HEK293 (cell line): ENCODE results near the gene C6orf136.
A peak's percentile ranks its signal among the peaks of the same experiment; 100 is the strongest.

Experiments used
- GLIS1 ChIP-seq: fragments of 450-650 bp; formaldehyde crosslinking; IDR thresholded peaks from 2 replicates; pipeline ENCODE4 v1.5.1; 2016; ENCODE audit warnings: missing biosample characterization, missing genetic modification characterization
- KLF1 ChIP-seq: fragments of 450-650 bp; formaldehyde crosslinking; IDR thresholded peaks from 2 replicates; pipeline ENCODE4 v1.5.1; 2016; ENCODE audit warnings: missing biosample characterization, missing genetic modification characterization
- KLF7 ChIP-seq: fragments of 450-650 bp; formaldehyde crosslinking; IDR thresholded peaks from 2 replicates; pipeline ENCODE4 v1.5.1; 2016; ENCODE audit warnings: missing biosample characterization, missing genetic modification characterization, borderline replicate concordance
- OSR2 ChIP-seq: fragments of 450-650 bp; formaldehyde crosslinking; IDR thresholded peaks from 2 replicates; pipeline ENCODE4 v1.5.1; 2016; ENCODE audit warnings: missing biosample characterization, missing genetic modification characterization
- WT1 ChIP-seq: fragments of 450-650 bp; formaldehyde crosslinking; IDR thresholded peaks from 2 replicates; pipeline ENCODE4 v1.5.1; 2016; ENCODE audit warnings: missing biosample characterization, missing genetic modification characterization
- ZFP37 ChIP-seq: fragments of 450-650 bp; formaldehyde crosslinking; IDR thresholded peaks from 2 replicates; pipeline ENCODE4 v1.5.1; 2016; ENCODE audit warnings: missing biosample characterization, missing genetic modification characterization
- ZFP41 ChIP-seq: fragments of 450-650 bp; formaldehyde crosslinking; IDR thresholded peaks from 2 replicates; pipeline ENCODE4 v1.5.1; 2016; ENCODE audit warnings: missing biosample characterization, missing genetic modification characterization, borderline replicate concordance
- ZNF223 ChIP-seq: fragments of 450-650 bp; formaldehyde crosslinking; IDR thresholded peaks from 2 replicates; pipeline ENCODE4 v1.5.1; 2016; ENCODE audit warnings: missing biosample characterization, missing genetic modification characterization
- ZNF23 ChIP-seq: fragments of 450-650 bp; formaldehyde crosslinking; IDR thresholded peaks from 2 replicates; pipeline ENCODE4 v1.5.1; 2016; ENCODE audit warnings: missing biosample characterization, missing genetic modification characterization, borderline replicate concordance
- ZNF266 ChIP-seq: fragments of 450-650 bp; formaldehyde crosslinking; IDR thresholded peaks from 2 replicates; pipeline ENCODE4 v1.5.1; 2016; ENCODE audit warnings: missing biosample characterization, missing genetic modification characterization, low read depth
- ZNF292 ChIP-seq: fragments of 450-650 bp; formaldehyde crosslinking; IDR thresholded peaks from 2 replicates; pipeline ENCODE4 v1.5.1; 2016; ENCODE audit warnings: low read depth, missing biosample characterization, missing genetic modification characterization, borderline replicate concordance
- ZNF302 ChIP-seq: fragments of 450-650 bp; formaldehyde crosslinking; IDR thresholded peaks from 2 replicates; pipeline ENCODE4 v1.5.1; 2016; ENCODE audit warnings: missing biosample characterization, missing genetic modification characterization, low read depth
- ZNF37A ChIP-seq: fragments of 450-650 bp; IDR thresholded peaks from 2 replicates; pipeline ENCODE4 v1.5.1; 2018; ENCODE audit warnings: missing biosample characterization, missing genetic modification characterization
- ZNF791 ChIP-seq: fragments of 450-650 bp; formaldehyde crosslinking; IDR thresholded peaks from 2 replicates; pipeline ENCODE4 v1.5.1; 2016; ENCODE audit warnings: missing biosample characterization, missing genetic modification characterization
- TF ChIP-seq, protein P1 (sequence below): fragments of 450-650 bp; formaldehyde crosslinking; IDR thresholded peaks from 2 replicates; pipeline ENCODE4 v1.5.1; 2017; ENCODE audit warnings: missing biosample characterization, missing genetic modification characterization
- TF ChIP-seq, protein P2 (sequence below): fragments of 450-650 bp; formaldehyde crosslinking; conservative IDR thresholded peaks from 2 replicates; pipeline ENCODE4 v1.5.1; 2016; ENCODE audit warnings: low read depth, missing biosample characterization, missing genetic modification characterization
- TF ChIP-seq, protein P3 (sequence below): fragments of 450-650 bp; formaldehyde crosslinking; IDR thresholded peaks from 2 replicates; pipeline ENCODE4 v1.5.1; 2016; ENCODE audit warnings: missing biosample characterization, missing genetic modification characterization, low read depth
- TF ChIP-seq, protein P4 (sequence below): fragments of 450-650 bp; formaldehyde crosslinking; IDR thresholded peaks from 2 replicates; pipeline ENCODE4 v1.5.1; 2016; ENCODE audit warnings: missing biosample characterization, missing genetic modification characterization
- TF ChIP-seq, protein P5 (sequence below): fragments of 450-650 bp; formaldehyde crosslinking; IDR thresholded peaks from 2 replicates; pipeline ENCODE4 v1.5.1; 2016; ENCODE audit warnings: missing biosample characterization, missing genetic modification characterization
- TF ChIP-seq, protein P6 (sequence below): fragments of 450-650 bp; formaldehyde crosslinking; IDR thresholded peaks from 2 replicates; pipeline ENCODE4 v1.5.1; 2016; ENCODE audit warnings: missing biosample characterization, missing genetic modification characterization
- TF ChIP-seq, protein P7 (sequence below): IDR thresholded peaks from 2 replicates; pipeline ENCODE4 v1.6.1; 2011; ENCODE audit warnings: mild to moderate bottlenecking, low read depth, low read length, borderline replicate concordance

The C6orf136 gene

DNA sequence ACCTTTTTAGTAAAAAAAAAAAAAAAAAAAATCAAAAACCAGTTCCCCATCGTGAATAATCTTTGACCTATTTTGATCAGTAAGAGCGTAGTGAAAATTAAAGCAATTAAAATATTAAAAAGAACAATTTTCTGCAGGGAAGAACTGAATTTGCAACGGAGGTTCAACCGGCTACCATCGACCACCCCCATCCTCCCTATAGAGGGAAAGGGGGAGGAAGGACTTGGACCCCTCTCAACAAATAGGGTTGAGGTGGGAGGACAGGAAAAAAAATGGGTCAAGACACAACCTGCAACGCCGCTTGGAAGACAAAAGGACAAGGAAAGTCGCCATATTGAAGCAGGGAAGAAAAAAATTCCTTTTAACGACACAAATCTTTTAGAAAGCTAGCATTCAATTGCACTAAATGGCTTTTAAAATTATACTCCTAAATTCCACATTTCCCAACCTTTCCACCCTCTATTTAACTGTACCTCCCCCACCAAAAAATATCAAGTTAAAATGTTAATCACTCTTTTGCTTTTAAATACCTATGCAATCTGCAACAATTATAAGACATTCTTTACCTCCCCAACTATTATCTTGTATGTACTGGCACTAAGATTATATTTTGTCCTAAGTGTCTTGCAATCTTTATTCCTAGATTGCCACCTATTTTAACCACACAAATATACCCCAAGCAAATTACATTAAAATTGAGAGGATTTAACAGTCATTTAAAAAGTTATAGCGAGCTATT lies 31.5 kb upstream of the C6orf136 start (continued):
- no peak for TF ChIP-seq ZNF302 (tag by site-specific recombination)
- TF ChIP-seq GLIS1 (tag by site-specific recombination) = no peak
- TF ChIP-seq ZNF37A (tag by site-specific recombination) = no peak
- TF ChIP-seq KLF7 (tag by site-specific recombination) = no peak; the same call in 1 of the 2 replicates
- TF ChIP-seq WT1 (tag by site-specific recombination) = no peak; the same call in none of the 2 replicates
- no peak for TF ChIP-seq KLF1 (tag by site-specific recombination)
- TF ChIP-seq, protein P1, sequence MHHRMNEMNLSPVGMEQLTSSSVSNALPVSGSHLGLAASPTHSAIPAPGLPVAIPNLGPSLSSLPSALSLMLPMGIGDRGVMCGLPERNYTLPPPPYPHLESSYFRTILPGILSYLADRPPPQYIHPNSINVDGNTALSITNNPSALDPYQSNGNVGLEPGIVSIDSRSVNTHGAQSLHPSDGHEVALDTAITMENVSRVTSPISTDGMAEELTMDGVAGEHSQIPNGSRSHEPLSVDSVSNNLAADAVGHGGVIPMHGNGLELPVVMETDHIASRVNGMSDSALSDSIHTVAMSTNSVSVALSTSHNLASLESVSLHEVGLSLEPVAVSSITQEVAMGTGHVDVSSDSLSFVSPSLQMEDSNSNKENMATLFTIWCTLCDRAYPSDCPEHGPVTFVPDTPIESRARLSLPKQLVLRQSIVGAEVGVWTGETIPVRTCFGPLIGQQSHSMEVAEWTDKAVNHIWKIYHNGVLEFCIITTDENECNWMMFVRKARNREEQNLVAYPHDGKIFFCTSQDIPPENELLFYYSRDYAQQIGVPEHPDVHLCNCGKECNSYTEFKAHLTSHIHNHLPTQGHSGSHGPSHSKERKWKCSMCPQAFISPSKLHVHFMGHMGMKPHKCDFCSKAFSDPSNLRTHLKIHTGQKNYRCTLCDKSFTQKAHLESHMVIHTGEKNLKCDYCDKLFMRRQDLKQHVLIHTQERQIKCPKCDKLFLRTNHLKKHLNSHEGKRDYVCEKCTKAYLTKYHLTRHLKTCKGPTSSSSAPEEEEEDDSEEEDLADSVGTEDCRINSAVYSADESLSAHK (tag by site-specific recombination) = no peak
- TF ChIP-seq, protein P2, sequence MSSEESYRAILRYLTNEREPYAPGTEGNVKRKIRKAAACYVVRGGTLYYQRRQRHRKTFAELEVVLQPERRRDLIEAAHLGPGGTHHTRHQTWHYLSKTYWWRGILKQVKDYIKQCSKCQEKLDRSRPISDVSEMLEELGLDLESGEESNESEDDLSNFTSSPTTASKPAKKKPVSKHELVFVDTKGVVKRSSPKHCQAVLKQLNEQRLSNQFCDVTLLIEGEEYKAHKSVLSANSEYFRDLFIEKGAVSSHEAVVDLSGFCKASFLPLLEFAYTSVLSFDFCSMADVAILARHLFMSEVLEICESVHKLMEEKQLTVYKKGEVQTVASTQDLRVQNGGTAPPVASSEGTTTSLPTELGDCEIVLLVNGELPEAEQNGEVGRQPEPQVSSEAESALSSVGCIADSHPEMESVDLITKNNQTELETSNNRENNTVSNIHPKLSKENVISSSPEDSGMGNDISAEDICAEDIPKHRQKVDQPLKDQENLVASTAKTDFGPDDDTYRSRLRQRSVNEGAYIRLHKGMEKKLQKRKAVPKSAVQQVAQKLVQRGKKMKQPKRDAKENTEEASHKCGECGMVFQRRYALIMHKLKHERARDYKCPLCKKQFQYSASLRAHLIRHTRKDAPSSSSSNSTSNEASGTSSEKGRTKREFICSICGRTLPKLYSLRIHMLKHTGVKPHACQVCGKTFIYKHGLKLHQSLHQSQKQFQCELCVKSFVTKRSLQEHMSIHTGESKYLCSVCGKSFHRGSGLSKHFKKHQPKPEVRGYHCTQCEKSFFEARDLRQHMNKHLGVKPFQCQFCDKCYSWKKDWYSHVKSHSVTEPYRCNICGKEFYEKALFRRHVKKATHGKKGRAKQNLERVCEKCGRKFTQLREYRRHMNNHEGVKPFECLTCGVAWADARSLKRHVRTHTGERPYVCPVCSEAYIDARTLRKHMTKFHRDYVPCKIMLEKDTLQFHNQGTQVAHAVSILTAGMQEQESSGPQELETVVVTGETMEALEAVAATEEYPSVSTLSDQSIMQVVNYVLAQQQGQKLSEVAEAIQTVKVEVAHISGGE (tag by site-specific recombination) = no peak
- TF ChIP-seq, protein P3, sequence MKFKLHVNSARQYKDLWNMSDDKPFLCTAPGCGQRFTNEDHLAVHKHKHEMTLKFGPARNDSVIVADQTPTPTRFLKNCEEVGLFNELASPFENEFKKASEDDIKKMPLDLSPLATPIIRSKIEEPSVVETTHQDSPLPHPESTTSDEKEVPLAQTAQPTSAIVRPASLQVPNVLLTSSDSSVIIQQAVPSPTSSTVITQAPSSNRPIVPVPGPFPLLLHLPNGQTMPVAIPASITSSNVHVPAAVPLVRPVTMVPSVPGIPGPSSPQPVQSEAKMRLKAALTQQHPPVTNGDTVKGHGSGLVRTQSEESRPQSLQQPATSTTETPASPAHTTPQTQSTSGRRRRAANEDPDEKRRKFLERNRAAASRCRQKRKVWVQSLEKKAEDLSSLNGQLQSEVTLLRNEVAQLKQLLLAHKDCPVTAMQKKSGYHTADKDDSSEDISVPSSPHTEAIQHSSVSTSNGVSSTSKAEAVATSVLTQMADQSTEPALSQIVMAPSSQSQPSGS = no peak
- TF ChIP-seq ZNF791 (tag by site-specific recombination) = no peak
- TF ChIP-seq, protein P4, sequence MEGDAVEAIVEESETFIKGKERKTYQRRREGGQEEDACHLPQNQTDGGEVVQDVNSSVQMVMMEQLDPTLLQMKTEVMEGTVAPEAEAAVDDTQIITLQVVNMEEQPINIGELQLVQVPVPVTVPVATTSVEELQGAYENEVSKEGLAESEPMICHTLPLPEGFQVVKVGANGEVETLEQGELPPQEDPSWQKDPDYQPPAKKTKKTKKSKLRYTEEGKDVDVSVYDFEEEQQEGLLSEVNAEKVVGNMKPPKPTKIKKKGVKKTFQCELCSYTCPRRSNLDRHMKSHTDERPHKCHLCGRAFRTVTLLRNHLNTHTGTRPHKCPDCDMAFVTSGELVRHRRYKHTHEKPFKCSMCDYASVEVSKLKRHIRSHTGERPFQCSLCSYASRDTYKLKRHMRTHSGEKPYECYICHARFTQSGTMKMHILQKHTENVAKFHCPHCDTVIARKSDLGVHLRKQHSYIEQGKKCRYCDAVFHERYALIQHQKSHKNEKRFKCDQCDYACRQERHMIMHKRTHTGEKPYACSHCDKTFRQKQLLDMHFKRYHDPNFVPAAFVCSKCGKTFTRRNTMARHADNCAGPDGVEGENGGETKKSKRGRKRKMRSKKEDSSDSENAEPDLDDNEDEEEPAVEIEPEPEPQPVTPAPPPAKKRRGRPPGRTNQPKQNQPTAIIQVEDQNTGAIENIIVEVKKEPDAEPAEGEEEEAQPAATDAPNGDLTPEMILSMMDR = no peak
- TF ChIP-seq, protein P5, sequence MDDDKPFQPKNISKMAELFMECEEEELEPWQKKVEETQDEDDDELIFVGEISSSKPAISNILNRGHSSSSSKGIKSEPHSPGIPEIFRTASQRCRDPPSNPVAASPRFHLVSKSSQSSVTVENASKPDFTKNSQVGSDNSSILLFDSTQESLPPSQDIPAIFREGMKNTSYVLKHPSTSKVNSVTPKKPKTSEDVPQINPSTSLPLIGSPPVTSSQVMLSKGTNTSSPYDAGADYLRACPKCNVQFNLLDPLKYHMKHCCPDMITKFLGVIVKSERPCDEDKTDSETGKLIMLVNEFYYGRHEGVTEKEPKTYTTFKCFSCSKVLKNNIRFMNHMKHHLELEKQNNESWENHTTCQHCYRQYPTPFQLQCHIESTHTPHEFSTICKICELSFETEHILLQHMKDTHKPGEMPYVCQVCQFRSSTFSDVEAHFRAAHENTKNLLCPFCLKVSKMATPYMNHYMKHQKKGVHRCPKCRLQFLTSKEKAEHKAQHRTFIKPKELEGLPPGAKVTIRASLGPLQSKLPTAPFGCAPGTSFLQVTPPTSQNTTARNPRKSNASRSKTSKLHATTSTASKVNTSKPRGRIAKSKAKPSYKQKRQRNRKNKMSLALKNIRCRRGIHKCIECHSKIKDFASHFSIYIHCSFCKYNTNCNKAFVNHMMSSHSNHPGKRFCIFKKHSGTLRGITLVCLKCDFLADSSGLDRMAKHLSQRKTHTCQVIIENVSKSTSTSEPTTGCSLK (tag by site-specific recombination) = no peak
- TF ChIP-seq, protein P6, sequence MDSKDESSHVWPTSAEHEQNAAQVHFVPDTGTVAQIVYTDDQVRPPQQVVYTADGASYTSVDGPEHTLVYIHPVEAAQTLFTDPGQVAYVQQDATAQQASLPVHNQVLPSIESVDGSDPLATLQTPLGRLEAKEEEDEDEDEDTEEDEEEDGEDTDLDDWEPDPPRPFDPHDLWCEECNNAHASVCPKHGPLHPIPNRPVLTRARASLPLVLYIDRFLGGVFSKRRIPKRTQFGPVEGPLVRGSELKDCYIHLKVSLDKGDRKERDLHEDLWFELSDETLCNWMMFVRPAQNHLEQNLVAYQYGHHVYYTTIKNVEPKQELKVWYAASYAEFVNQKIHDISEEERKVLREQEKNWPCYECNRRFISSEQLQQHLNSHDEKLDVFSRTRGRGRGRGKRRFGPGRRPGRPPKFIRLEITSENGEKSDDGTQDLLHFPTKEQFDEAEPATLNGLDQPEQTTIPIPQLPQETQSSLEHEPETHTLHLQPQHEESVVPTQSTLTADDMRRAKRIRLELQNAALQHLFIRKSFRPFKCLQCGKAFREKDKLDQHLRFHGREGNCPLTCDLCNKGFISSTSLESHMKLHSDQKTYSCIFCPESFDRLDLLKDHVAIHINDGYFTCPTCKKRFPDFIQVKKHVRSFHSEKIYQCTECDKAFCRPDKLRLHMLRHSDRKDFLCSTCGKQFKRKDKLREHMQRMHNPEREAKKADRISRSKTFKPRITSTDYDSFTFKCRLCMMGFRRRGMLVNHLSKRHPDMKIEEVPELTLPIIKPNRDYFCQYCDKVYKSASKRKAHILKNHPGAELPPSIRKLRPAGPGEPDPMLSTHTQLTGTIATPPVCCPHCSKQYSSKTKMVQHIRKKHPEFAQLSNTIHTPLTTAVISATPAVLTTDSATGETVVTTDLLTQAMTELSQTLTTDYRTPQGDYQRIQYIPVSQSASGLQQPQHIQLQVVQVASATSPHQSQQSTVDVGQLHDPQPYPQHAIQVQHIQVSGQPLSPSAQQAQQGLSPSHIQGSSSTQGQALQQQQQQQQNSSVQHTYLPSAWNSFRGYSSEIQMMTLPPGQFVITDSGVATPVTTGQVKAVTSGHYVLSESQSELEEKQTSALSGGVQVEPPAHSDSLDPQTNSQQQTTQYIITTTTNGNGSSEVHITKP = peak; percentile 93
- no peak for TF ChIP-seq ZNF266 (tag by site-specific recombination)
- TF ChIP-seq OSR2 (tag by site-specific recombination) = no peak
- no peak for TF ChIP-seq ZNF223 (tag by site-specific recombination)
- TF ChIP-seq ZFP41 (tag by site-specific recombination) = no peak
- TF ChIP-seq ZNF292 = no peak
- TF ChIP-seq ZFP37 = no peak; the same call in none of the 2 replicates
- TF ChIP-seq, protein P7, sequence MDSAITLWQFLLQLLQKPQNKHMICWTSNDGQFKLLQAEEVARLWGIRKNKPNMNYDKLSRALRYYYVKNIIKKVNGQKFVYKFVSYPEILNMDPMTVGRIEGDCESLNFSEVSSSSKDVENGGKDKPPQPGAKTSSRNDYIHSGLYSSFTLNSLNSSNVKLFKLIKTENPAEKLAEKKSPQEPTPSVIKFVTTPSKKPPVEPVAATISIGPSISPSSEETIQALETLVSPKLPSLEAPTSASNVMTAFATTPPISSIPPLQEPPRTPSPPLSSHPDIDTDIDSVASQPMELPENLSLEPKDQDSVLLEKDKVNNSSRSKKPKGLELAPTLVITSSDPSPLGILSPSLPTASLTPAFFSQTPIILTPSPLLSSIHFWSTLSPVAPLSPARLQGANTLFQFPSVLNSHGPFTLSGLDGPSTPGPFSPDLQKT = no peak
- TF ChIP-seq ZNF23 (tag by site-specific recombination) = no peak
